HepG2 (cell line): ENCODE data around the gene CCDC57. TPM values are rescaled to one million over a fixed set of nuclear protein-coding genes. Genes with fewer than 3 reads are reported as not detected.
A peak's percentile ranks its signal among the peaks of the same experiment; 100 is the strongest.

Experiments
- FIP1L1 ChIP-seq: fragments of 200-400 bp; formaldehyde crosslinking; IDR thresholded peaks from 2 replicates; pipeline ENCODE4 v1.6.1; 2018; ENCODE audit warnings: low read depth, mild to moderate bottlenecking, low read length, moderate library complexity, borderline replicate concordance; ENCODE audit not compliant: insufficient read depth
- IKZF1 ChIP-seq: fragments of 450-650 bp; IDR thresholded peaks from 2 replicates; pipeline ENCODE4 v1.7.1; 2016
- JUNB ChIP-seq: sonication (generic); formaldehyde crosslinking; IDR thresholded peaks from 2 replicates; pipeline ENCODE4 v1.8.0; 2022; ENCODE audit warnings: missing genetic modification reagents, mild to moderate bottlenecking, borderline replicate concordance
- LCORL ChIP-seq, 2 experiments: fragments of 450-650 bp in 1 of 2; sonication (generic) in 1 of 2; formaldehyde crosslinking in 1 of 2; IDR thresholded peaks; 2 replicates each; pipeline versions ENCODE4 v1.5.0 to v1.6.1; 2017 to 2020; ENCODE audit warnings: antibody characterized with exemption in 1 of 2, missing genetic modification reagents in 1 of 2
- LRRFIP1 ChIP-seq: sonication (generic); formaldehyde crosslinking; conservative IDR thresholded peaks from 2 replicates; pipeline ENCODE4 v1.4.0; 2020; ENCODE audit warnings: missing genetic modification reagents
- MED1 ChIP-seq: sonication (generic); formaldehyde crosslinking; IDR thresholded peaks from 2 replicates; pipeline ENCODE4 v1.4.0; 2020; ENCODE audit warnings: missing genetic modification reagents
- NFKB2 ChIP-seq: sonication (generic); formaldehyde crosslinking; IDR thresholded peaks from 2 replicates; pipeline ENCODE4 v1.4.0; 2020; ENCODE audit warnings: missing genetic modification reagents, borderline replicate concordance
- SAFB2 ChIP-seq: sonication (generic); formaldehyde crosslinking; IDR thresholded peaks from 2 replicates; pipeline ENCODE4 v1.5.1; 2020; ENCODE audit warnings: missing genetic modification reagents, low read depth, mild to moderate bottlenecking, borderline replicate concordance
- TOPORS ChIP-seq: sonication (generic); formaldehyde crosslinking; IDR thresholded peaks from 2 replicates; pipeline ENCODE4 v1.8.0; 2023; ENCODE audit warnings: mild to moderate bottlenecking, missing genetic modification reagents
- ZBTB1 ChIP-seq: sonication (generic); formaldehyde crosslinking; IDR thresholded peaks from 2 replicates; pipeline ENCODE4 v1.4.0; 2020; ENCODE audit warnings: missing genetic modification reagents, borderline replicate concordance
- ZEB1 ChIP-seq: IDR thresholded peaks from 2 replicates; pipeline ENCODE4 v1.6.1; 2012; ENCODE audit warnings: mild to moderate bottlenecking, low read depth, inconsistent platforms; ENCODE audit not compliant: insufficient replicate concordance
- ZFP37 ChIP-seq: sonication (generic); formaldehyde crosslinking; IDR thresholded peaks from 2 replicates; pipeline ENCODE4 v1.4.0; 2020; ENCODE audit warnings: missing genetic modification reagents, borderline replicate concordance
- ZNF101 ChIP-seq: sonication (generic); formaldehyde crosslinking; IDR thresholded peaks from 2 replicates; pipeline ENCODE4 v1.4.0; 2020; ENCODE audit warnings: mild to moderate bottlenecking, low read depth, missing genetic modification reagents, borderline replicate concordance
- ZNF318 ChIP-seq: sonication (generic); formaldehyde crosslinking; IDR thresholded peaks from 2 replicates; pipeline ENCODE4 v1.4.0; 2020; ENCODE audit warnings: mild to moderate bottlenecking, missing genetic modification reagents
- ZNF546 ChIP-seq: sonication (generic); formaldehyde crosslinking; conservative IDR thresholded peaks from 2 replicates; pipeline ENCODE4 v1.8.1; 2023; ENCODE audit warnings: mild to moderate bottlenecking, missing genetic modification reagents
- ZNF598 ChIP-seq: sonication (generic); formaldehyde crosslinking; IDR thresholded peaks from 2 replicates; pipeline ENCODE4 v1.5.1; 2020; ENCODE audit warnings: mild to moderate bottlenecking, missing genetic modification reagents, borderline replicate concordance
- ZNF747 ChIP-seq: sonication (generic); formaldehyde crosslinking; IDR thresholded peaks from 2 replicates; pipeline ENCODE4 v1.8.1; 2023; ENCODE audit warnings: missing genetic modification reagents, mild to moderate bottlenecking, borderline replicate concordance
- ZNF782 ChIP-seq: sonication (generic); formaldehyde crosslinking; IDR thresholded peaks from 2 replicates; pipeline ENCODE4 v1.4.0; 2020; ENCODE audit warnings: missing genetic modification reagents, mild to moderate bottlenecking, borderline replicate concordance
- polyA plus RNA-seq, 8 experiments: library from polyadenylated mRNA; depleted of rRNA in 3 of 8; stranded (reverse) in 7 of 8; unstranded in 1 of 8; fragments of >200 nt; fragmentation: Illumina TruSeq in 4 of 8; extraction: Trizol in 4 of 8; gene quantifications; 2 replicates each; pipeline versions ENCODE4 v1.2.1 to v1.2.3, GENCODE V29; 2011 to 2016; ENCODE audit warnings: low read depth in 4 of 8, missing spikeins in 1 of 8, mixed read lengths in 1 of 8; ENCODE audit not compliant: insufficient read depth in 1 of 8
- total RNA-seq, 5 experiments: library from RNA; depleted of rRNA; stranded (reverse); fragments of >200 nt; fragmentation: Illumina TruSeq; extraction: Trizol; gene quantifications; 2 replicates each; pipeline ENCODE4 v1.2.3, GENCODE V29; 2016; ENCODE audit warnings: low read depth in 1 of 5

The CCDC57 gene
- total and polyA plus RNA-seq, 2 of the 13 experiments (the other 11 are each of a cell fraction or from before 2014, with no cell fraction given) = 59.3 to 59.9 TPM

- peak; percentile 51; the same call in 1 of the 2 replicates for TF ChIP-seq ZNF318
- TF ChIP-seq NFKB2 (CRISPR knock-in tag) = peak; percentile 18; the same call in 1 of the 2 replicates
- 0 out of 2 replicates have a peak, but pooled peaks have one; percentile 76 for TF ChIP-seq FIP1L1
- no peak for TF ChIP-seq IKZF1
- TF ChIP-seq MED1 (CRISPR knock-in tag) = peak; percentile 84
- TF ChIP-seq JUNB = no peak
- no peak for TF ChIP-seq ZNF747 (CRISPR knock-in tag)
- no peak for TF ChIP-seq LRRFIP1 (CRISPR knock-in tag)
- TF ChIP-seq ZFP37 (CRISPR knock-in tag) = no peak
- no peak for TF ChIP-seq ZNF101 (CRISPR knock-in tag)
- TF ChIP-seq ZBTB1 = no peak
- no peak for TF ChIP-seq ZNF782
- TF ChIP-seq SAFB2 (CRISPR knock-in tag) = peak; percentile 79
- no peak for TF ChIP-seq ZEB1
- TF ChIP-seq TOPORS (CRISPR knock-in tag) = peak; percentile 80; the same call in 1 of the 2 replicates
- no peak for TF ChIP-seq LCORL (IDR thresholded peaks at IDR 0.05)
- TF ChIP-seq LCORL (CRISPR knock-in tag; IDR thresholded peaks at IDR 0.05) = no peak
- peak; percentile 88 for TF ChIP-seq ZNF546 (CRISPR knock-in tag)
- no peak; the same call in 1 of the 2 replicates for TF ChIP-seq ZNF598 (CRISPR knock-in tag)
These were observed at the start of gene CCDC57 (continued) for GRCh38 chr17:82212331-82213250.
